BE2C (cell line): Measurements from ENCODE around the gene PATJ.

Source experiments
- DNase-seq: peaks from one replicate; pipeline ENCODE4 v3.0.0-alpha.2; 2020
- H3K27me3 ChIP-seq: fragments of 250-450 bp; sonication (Bioruptor Pico); 2 replicates; pipeline ENCODE4 v1.5.1; 2020; ENCODE audit warnings: mild to moderate bottlenecking
- H3K36me3 ChIP-seq: fragments of 250-450 bp; sonication (Bioruptor Pico); 2 replicates; pipeline ENCODE4 v1.5.1; 2020; ENCODE audit warnings: mild to moderate bottlenecking
- H3K4me1 ChIP-seq: fragments of 250-450 bp; sonication (Bioruptor Pico); 2 replicates; pipeline ENCODE4 v1.5.1; 2020
- H3K4me3 ChIP-seq: 2 replicates; pipeline ENCODE4 v1.5.1; 2011; ENCODE audit warnings: low read depth, low read length
- H3K9me3 ChIP-seq: fragments of 250-450 bp; sonication (Bioruptor Pico); 2 replicates; pipeline ENCODE4 v1.5.1; 2020
- CTCF ChIP-seq: IDR thresholded peaks from 2 replicates; pipeline ENCODE4 v1.5.1; 2012; ENCODE audit warnings: mild to moderate bottlenecking, low read depth, low read length

PATJ gene

GRCh38 chr1:62097464-62097863, 355.2 kb downstream of the PATJ start:
- Histone ChIP-seq H3K4me3 (no peak overlapping the region), H3K27me3 (no peaks in the 10 kb centered on the region), H3K9me3 (no peaks in the 10 kb centered on the region), H3K36me3 (no peaks in the 10 kb centered on the region), H3K4me1 (no peaks in the 10 kb centered on the region)
- DNase-seq = no peak
- no peak for TF ChIP-seq CTCF

DNA sequence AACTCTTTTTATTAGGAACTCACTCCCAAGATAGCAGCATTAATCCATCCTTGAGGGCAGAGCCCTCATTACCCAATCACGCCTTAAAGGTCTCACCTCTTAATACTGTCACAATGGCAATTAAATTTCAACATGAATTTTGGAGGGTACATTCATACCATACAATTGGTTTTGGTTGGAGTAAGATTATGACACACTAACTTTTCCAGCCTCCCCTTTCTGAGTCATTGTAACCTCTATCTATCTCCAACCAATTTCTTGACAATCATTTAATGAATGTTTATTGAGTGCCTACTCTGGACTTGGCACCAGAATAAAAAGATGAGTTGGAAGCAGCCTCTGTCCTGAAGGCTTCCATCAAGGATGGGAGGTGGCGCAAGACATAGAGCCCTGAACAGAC, 358.2 kb downstream of the PATJ start:
- no peaks in the 10 kb centered on the region for H3K36me3 ChIP-seq

DNA sequence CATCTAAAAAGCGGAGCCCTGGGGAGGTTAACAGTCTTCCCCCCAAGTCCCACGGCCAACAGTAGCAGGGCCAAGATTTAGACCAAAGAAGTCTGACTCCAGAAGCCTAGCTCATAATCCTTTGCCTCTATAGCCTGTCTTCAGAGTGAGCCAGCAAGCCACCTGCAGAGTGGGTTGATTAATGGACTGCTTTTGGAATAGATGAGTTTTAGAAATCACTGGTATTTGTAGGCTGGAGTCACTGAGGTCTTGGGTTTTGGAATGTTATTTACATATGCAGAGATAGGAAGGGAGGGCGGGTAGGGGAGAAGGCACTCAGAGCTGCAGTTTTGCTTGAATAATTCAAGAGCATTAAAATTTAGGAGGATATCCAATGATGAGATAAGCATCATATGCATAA, 361.6 kb downstream of the PATJ start:
- H3K9me3 ChIP-seq = no peaks in the 10 kb centered on the region
- no peaks in the 10 kb centered on the region for H3K36me3 ChIP-seq
- H3K4me1 ChIP-seq = no peaks in the 10 kb centered on the region
- no peaks in the 10 kb centered on the region for H3K27me3 ChIP-seq
- H3K4me3 ChIP-seq = no peak overlapping the region
- TF ChIP-seq CTCF = no peak
- DNase-seq = no peak

More for the DNA sequence above, 358.2 kb downstream of the PATJ start:
- H3K9me3 ChIP-seq = no peaks in the 10 kb centered on the region
- no peak overlapping the region for H3K4me3 ChIP-seq
- TF ChIP-seq CTCF = no peak
- DNase-seq = no peak
- no peaks in the 10 kb centered on the region for H3K4me1 ChIP-seq
- no peaks in the 10 kb centered on the region for H3K27me3 ChIP-seq

GRCh38 chr1:62107923-62108322, 365.6 kb downstream of the PATJ start:
- H3K36me3 ChIP-seq = no peaks in the 10 kb centered on the region
- no peaks in the 10 kb centered on the region for H3K4me1 ChIP-seq
- no peak for DNase-seq
- H3K27me3 ChIP-seq = no peaks in the 10 kb centered on the region
- TF ChIP-seq CTCF = no peak
- no peak overlapping the region for H3K4me3 ChIP-seq
- no peaks in the 10 kb centered on the region for H3K9me3 ChIP-seq

GRCh38 chr1:62109124-62109523, 366.8 kb downstream of the PATJ start:
- H3K9me3 ChIP-seq = no peaks in the 10 kb centered on the region
- DNase-seq = no peak
- no peaks in the 10 kb centered on the region for H3K27me3 ChIP-seq
- no peak for TF ChIP-seq CTCF
- H3K4me1 ChIP-seq = no peaks in the 10 kb centered on the region
- H3K36me3 ChIP-seq = no peaks in the 10 kb centered on the region
- H3K4me3 ChIP-seq = no peak overlapping the region

DNA sequence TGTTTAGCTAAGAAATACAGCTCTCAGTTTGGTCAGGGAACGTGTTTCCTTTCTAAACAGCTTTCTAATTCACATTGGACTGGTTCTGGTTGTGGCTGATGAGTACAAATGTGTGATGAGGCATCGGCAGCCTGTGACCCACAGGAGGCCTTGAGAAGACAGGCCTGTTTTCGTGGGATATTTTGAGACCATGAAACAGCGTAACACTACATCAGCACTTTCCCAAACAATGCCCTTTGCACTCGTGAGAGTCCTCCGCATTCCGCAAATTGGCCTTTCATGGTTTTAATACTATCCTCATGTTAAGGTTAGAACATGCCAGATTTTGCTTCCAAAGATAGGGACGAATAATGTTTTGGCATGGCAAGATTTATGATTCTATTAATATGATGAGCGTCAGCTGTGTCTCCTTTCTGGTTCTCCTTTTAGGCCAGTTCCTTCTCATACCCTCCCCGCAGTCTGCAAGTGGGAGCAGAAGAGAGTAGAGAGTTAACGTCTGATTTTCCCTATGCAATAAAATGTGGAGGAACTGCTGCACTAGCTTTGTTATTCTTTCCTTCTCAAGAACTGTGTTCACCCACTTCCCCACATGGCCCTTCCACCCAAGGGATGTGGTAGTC, 368.0 kb downstream of the PATJ start:
- H3K4me1 ChIP-seq = no peaks in the 10 kb centered on the region
- no peak for TF ChIP-seq CTCF
- DNase-seq = no peak
- no peaks in the 10 kb centered on the region for H3K36me3 ChIP-seq
- no peaks in the 10 kb centered on the region for H3K27me3 ChIP-seq
- H3K4me3 ChIP-seq = no peak overlapping the region
- H3K9me3 ChIP-seq = no peaks in the 10 kb centered on the region
